IPS-NIHi11 (cell line): ENCODE results near the gene LAMC3.

ENCODE experiments used
- DNase-seq: peaks from one replicate; pipeline ENCODE4 v3.0.0; 2012; ENCODE audit warnings: mixed read lengths, low spot score

The LAMC3 gene

DNA sequence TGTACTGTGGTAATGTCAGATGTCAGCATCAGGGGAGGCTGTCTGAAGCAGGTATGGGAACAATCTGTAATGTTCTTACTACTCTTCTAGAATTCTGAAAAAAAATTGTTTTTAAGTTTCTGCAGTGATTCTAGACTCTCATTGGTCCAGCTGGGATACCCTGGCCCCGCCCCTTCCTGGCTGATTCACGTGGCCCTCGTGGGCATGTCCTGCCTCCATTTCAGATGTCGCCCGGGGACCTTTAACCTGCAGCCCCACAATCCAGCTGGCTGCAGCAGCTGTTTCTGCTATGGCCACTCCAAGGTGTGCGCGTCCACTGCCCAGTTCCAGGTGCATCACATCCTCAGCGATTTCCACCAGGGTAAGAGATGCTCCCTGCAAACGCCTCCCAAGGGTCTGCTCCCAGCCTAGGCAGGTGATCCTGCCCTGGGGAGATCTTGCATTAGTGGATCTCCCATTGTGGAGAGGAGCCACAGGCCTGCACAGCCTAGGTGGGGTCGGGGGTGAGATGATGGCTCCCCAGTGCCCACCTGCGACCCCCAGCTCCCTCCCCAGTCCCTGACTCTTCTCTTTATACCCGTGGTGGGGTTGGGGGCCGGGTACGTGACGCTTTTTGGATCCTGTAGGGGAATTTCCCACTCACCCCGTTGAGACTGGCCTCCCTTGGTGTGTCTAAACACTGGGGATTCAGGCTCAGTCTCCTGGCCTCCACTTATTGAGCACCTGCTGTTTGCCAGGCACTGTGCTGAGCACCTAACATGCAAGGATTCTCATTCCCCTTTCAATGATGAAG is 36.5 kb downstream of the LAMC3 start:
- DNase-seq, result no peak

DNA sequence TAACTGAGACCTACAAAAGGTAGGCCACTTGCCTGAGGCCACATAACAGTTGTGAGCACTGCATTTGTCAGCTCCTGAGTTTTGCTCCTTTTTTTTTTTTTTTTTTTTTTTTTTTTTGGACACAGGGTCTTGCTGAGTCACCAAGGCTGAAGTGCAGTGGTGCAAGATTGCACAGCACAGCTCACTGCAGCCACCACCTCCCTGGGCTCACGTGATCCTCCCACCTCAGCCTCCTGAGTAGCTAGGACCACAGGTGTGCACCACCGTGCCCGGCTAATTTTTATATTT is 37.1 kb downstream of the LAMC3 start:
- no peak for DNase-seq

DNA sequence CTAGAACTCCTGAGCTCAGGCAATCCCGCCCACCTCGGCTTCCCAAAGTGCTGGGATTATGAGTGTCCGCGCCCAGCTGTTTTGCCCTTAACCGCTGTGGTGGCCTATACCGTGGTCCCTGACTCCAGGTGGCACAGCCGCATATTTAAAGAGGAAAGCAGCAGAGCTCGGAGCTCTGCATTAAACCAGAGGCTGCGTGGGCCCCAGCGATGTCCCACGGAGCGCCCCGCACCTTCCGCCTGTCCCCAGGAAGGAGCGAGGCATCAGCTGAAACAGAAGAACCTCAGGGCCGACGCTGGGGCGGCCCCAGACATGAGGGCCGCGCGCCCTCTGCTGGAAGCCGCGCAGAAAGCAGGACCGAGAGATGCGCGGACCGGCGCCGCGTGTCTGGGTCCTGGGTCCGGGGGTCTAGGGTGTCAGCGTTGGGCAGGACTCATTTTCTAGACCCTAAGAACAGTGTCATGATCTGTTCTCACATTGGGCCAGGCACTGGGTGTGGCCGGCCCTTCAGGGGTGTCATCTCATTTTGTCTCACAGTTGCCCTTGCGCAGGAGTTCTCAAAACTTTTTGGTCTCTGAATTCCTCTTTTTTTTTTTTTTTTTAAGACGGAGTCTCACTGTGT is 37.7 kb downstream of the LAMC3 start:
- DNase-seq, result peak; percentile 89

DNA sequence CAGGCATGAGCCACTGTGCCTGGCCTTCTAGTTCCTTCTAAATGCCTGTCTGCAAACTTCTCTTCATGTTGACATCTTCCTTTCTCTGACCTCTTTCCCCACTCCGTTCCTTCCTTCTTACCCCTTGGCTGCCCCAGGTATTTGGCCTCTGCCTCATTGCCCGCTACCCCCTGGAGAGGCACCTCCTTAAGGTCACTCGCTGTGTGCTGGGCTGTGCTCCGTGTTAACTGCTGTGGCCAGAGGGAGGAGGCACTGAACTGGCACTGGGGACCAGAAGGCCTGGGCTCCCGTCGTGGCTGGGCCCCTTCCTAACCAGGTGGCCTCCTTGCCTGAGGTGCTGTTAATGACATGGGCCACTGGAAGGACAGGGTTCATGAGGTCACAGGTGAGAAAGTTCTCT is 39.4 kb downstream of the LAMC3 start:
- no peak for DNase-seq

DNA sequence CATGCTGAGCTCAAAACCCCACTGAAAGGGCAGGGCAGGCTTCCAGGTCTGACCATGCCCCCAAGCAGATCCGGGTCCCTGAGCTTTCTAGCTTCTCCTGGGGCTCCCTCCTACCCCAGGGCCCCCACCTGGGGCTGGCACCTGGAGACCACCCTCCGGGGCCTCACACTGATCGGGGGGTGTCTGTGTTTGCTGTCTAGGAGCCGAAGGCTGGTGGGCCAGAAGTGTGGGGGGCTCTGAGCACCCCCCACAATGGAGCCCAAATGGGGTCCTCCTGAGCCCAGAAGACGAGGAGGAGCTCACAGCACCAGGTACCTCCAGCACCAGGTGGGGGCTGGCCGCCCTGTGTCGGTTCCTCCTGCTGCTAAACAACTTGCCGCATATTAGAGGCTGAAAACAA is 39.8 kb downstream of the LAMC3 start:
- no peak for DNase-seq

DNA sequence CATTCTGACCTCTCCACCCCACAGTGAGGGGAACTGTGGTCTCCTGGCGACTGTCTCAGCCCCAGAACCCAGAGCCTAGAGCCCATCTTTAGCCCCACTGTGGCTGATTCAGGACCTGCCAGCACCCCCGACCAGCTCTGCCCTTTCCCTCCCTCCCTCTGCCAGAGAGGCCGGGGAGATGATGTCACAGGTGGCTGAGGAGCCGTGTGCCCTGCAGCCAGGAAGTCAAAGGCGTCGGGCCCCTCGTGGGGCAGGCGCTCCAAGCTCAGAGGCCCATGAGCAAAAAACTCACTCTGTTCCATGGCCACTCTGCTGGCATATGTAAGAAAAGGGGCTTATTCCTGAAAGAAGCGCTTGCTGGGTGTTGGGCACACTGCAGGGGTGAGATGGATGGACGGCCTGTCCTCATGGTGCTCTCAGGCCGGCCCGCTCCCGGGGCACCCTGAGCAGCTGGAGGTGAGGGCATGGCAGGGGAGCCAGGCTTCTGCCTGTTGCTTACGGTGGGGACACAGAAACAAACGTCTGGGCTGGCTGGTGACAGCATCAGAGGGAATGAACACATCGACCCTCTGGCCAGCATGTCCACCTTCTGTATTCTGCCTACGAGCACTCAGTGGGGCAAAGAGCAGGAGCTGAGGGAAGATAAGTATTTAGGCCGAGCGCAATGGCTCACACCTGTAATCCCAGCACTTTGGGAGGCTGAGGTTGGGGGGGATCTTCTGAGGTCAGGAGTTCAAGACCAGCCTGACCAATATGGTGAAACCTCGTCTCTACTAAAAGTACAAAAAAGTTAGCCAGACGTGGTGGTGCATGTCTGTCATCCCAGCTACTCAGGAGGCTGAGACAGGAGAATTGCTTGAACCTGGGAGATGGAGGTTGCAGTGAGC is 41.1 kb downstream of the LAMC3 start:
- DNase-seq, result no peak

DNA sequence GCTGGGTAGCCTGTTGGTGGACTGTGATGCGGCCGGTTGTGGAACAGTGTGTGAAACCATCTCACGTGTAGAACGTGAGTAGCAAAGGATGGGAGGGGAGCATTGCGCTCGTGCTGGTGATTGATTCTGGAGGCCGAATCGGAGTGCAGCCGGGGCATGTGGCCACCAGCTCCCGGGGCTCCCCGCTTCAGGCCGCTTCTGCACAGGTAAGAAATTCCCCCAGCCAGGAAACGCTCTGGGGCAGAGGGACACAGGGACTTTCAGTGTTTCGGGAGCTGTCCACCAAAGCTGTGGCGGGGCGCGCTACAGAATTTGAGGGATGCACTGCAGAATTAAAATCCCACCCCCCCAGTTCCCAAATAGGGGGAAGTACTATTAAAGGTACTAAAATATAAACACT is 41.9 kb downstream of the LAMC3 start:
- DNase-seq, result no peak

DNA sequence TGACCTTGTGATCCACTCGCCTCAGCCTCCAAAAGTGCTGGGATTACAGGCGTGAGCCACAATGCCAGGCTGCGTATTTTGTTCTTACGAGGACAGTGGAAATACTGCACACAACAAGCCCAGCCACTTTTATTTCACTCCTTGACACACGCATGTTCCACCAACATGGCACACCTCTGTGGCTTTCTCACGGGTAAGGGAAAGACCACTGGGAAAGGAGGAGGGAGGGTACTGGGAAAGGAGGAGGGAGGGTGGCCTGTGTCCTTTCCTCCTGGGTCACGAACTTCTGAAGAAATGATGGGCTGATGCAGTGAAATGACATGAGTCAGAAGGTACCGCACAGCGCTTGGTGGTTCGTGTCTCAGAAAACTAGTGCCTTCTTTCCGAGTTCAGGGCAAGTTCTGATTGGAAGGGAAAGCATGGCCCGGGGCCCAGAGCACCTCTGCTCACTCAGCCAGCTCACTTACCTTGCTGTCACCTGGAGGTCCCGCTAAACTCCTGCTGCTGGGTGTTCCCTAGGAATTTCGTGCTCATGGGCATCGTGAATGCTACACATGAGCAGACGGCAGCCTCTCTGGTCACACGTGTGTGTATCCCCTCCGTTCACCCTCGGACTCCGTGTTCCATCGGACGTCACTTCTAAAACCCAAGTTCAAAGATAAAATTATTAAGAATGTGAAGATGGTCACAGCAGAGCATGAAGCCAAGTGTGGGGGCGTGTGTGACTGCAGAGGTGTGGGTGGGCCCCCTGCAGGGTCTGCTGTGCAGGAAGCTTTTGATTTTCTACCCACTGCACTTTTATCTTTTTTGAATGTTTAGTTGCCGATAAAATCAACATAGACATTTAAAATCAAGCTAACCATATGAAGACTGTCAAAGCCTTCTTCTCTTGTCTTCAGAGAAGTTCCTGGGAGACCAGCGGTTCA is 42.9 kb downstream of the LAMC3 start:
- DNase-seq, result no peak

DNA sequence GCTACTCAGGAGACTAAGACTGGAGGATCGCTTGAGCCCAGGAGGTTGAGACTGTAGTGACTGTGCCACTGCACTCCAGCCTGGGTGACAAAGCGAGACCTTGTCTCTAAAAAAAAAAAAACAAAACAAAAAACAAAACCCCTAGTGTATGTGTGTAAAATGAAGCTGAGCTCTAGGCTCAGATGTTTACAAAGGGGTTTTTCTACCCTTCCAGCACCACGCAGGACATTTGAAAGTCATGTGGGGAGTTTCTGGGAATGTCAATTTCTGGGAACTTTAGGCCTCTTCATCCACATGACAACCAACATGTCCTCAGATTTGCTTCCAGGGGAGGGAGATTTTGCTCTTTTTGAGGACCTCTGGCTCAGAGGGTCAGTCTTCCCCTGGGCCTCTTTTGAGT is 44.9 kb downstream of the LAMC3 start:
- no peak for DNase-seq

DNA sequence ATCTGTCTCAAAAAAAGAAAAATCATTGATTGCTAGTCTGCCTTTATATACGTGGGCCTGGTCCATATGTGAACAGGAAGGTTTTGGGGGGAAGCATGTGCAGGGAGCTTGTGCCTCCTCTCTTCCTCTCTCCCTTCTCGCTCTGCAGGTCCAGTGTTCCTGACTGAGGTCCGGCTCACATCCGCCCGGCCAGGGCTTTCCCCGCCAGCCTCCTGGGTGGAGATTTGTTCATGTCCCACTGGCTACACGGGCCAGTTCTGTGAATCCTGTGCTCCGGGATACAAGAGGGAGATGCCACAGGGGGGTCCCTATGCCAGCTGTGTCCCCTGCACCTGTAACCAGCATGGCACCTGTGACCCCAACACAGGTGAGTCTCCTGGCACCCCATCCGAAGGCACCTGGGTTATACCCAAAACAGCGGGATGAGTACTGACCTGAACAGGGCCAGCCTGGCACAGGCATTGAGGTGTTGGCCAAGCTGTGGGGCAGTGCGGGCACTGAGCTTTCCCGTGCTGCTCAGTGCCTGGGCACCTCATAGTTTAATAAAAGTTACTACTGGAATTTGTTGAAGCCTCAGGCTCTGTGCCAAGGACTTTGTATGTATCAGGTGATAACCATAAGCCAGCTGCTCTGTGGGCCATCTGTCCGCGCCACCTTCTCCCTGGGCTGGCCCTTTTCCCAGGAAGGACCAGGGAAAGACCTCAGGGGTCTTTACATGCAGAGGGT is 48.0 kb downstream of the LAMC3 start:
- no peak for DNase-seq

DNA sequence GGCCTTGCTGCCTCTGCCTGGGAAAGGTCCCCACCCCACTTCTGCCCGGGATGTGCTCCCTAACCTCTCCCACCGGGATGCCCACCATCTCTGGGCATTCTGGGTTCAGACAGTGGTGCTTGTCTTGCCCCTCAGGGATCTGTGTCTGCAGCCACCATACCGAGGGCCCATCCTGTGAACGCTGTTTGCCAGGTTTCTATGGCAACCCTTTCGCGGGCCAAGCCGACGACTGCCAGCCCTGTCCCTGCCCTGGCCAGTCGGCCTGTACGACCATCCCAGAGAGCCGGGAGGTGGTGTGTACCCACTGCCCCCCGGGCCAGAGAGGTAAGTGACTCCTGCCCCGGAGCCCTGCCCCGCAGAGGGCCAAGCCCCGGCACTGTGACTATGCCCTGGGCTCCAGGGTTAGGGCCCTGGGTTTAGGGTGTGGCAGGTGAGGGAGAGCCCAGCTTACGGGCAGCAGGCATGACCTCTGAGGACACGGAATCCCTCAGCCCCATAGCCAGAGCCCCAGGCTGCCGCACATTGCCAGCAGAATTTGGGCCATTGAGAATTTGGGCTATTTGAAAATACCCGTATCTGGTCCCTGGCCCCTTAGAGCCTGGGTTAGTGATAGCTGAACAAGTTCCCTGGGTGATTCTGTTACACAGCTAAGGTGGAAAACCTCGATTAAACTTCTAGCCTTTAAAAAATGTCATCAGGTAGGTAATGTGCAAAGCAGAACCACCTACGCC is 52.1 kb downstream of the LAMC3 start:
- DNase-seq, result no peak

DNA sequence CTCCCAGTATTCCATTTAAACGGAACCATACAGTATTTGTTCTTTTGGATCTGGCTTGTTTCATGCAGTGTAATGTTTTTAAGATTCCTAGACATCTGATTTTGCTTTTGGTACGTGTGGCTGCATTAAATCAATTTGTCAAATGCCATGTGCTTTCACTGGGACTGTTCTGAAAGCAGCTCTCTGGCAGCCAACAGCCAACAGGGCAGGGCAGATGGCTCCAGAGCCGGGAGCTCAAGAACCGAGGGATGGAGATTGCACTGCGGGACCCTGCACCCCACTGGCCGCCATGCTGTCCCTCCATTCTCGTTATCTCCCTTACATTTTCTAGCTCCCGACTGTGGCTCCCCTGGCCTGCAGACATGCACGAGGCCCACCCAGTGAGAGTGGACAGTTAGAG is 54.0 kb downstream of the LAMC3 start:
- no peak for DNase-seq

DNA sequence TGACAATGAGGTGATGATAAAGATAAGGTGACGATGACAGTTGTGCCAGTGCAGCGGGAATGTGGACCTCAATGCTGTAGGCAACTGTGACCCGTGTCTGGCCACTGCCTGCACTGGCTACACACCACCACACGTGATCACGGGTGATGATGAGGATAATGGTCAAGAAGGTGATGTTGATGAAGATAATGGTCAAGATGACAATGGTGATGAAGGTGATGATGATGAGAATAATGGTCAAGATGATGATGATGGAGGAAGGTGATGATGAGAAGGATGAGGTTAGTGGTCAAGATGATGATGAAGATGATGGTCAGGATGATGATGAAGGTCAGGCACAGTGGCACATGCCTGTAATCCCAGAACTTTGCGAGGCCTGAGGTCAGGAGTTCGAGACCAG is 56.6 kb downstream of the LAMC3 start:
- DNase-seq, result no peak

DNA sequence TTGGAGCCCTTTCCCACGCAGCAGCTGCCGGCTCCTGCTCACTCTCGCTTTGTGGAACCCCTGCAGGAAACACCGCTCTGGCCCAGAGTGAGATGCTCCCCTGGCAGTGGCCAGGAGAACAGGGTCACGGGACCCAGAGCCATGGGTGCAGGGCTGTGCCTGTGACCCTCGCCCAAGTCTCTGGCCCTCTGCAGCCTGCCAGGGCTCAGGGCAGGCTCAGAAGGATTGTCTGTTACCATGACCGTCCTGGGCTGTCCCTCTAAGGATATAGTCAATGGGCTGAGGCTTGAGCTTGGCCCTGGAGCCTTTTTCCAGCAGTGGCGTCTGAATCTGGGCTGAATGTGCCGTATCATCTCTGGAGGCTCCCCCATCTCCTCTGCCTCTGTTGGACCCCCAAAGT is 58.7 kb downstream of the LAMC3 start:
- no peak for DNase-seq

DNA sequence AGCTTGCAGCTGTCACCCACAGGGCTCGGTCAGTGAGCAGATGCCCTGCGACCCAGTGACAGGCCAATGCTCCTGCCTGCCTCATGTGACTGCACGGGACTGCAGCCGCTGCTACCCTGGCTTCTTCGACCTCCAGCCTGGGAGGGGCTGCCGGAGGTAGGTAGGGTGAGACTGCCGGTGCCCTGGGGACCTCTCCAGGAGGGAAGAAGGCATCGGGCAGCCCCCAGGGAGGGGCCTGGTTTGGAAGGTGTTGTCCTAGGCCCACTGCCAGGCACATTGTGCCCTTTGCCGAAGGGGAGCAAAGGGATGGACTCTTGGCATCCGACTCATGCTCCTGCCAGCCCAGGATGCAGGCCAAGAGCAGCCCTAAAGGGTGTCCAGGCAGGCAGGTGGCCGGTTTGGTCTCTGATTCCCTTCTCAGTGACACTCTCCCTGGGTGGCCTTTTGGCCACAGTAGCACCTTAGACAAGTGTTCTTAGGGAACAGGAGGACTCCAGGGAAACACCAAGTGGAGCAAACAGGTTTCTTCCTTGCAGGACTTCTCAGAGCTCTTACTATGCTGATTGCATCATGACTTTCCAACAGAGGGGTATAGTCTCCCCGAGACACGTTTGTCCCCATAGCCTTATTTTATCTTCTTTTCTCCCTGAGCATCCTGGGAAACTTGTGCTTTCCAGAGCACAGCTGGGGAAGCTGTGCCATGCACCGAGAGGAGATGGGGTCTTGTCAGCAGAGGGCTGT is 59.3 kb downstream of the LAMC3 start:
- DNase-seq, result no peak

DNA sequence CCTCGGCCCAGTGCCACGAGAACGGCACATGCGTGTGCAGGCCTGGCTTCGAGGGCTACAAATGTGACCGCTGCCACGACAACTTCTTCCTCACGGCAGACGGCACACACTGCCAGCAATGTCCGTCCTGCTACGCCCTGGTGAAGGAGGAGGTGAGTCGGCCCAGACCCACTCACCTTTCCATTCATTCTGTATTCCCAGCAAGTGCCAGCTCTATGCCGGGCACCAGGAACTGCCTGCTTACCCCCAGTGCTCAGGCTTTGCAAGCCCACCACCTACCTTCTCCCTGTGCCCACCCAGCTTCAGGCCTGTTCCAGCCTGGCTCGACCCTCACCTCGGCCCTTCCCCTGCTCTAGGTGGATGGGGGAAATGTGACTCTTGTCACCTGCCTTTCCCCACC is 60.7 kb downstream of the LAMC3 start:
- DNase-seq, result no peak

DNA sequence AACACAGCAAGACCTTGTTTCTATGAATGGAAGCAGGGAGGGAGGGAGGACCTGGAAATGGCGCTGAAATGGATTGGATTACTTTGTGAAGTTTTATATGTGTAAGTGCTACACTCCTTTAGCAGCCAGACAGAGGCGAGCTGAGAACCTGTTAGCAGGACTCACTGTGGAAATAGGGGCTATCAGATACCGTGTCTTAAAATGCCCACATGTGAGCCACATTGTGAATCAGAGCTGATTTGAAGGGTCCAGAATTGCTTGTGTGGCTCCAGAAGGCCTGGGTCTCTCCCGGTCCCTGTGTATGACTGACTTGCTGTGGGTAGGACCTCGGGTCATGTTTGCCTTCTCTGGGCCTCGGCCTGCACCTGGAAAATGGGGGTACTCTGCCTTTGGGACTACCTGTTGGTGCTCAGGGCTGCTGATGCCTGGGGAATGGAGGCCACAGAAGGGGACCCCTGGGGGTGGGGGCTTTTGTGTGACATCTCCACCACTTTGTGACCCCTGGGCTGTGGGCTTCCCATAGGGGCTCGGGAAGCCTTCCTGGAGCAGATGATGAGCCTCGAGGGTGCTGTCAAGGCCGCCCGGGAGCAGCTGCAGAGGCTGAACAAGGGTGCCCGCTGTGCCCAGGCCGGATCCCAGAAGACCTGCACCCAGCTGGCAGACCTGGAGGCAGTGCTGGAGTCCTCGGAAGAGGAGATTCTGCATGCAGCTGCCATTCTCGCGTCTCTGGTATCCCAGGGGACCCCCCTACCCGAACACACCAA is 63.3 kb downstream of the LAMC3 start:
- DNase-seq, result no peak

DNA sequence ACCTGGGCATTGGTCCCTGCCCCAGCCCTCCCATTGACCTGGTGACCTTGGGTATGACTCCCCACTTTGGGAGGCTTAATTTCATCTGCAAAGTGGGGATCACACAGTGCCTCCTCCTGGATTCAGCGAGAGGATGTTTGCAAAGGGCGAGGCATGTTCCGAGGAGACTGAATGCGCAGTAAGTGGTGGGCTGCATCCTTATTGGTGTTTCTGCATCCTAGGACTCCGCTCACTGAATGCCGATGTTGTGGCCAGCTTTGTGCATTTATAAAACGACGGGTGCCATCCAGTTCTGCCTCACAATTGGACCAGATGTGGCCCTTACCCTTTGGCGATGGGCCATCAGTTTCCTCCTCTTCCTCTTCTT is 63.9 kb downstream of the LAMC3 start:
- DNase-seq, result no peak
